HCT116 (cell line): ENCODE data around the gene NDUFV3. TPM values are rescaled to one million over a fixed set of nuclear protein-coding genes. Genes with fewer than 3 reads are reported as not detected.
"Not testable (repeated sequence)": the region's sequence is repeated elsewhere in the genome, so short reads cannot be mapped to it uniquely, and the experiment has no call there.

Experiments
- ATAC-seq: fragments of 200-7000 bp; cut with Tn5 transposase; 2 replicates; pipeline ENCODE4 v1.9.1; 2020; ENCODE audit warnings: mild to moderate bottlenecking, moderate library complexity
- BruUV-seq: library from RNA; stranded (reverse); fragments of 400-500 nt; replicated peaks from 2 replicates; lab custom pipeline; 2021; lab: Mats Ljungman, UMichigan
- CTCF ChIA-PET: fragments of 300-600 bp; sonication (Branson Sonifier 250); formaldehyde crosslinking; loops from one replicate; lab custom pipeline; 2021; ENCODE audit warnings: antibody characterized with exemption; lab: Charles Lee
- POLR2A ChIA-PET: fragments of 300-600, 350-600 bp; sonication (Branson Sonifier 250); formaldehyde crosslinking; loops from one replicate; lab custom pipeline; 2021; ENCODE audit warnings: antibody characterized with exemption; lab: Charles Lee
- RAD21 ChIA-PET, 2 experiments: fragments of 300-600 bp; sonication (Branson Sonifier 250); formaldehyde crosslinking; loops; one replicate each; lab custom pipeline; 2023; ENCODE audit warnings: low total read pairs in 2 of 2; ENCODE audit not compliant: uncharacterized antibody in 2 of 2, unreplicated experiment in 2 of 2, low non-redundant PET in 1 of 2; lab: Charles Lee
- DNase-seq: peaks from one replicate; pipeline ENCODE4 v3.0.0-alpha.2; 2010; ENCODE audit warnings: low read depth, low spot score
- H2AFZ ChIP-seq: fragments of 200-600 bp; shearing (Covaris generic), sonication (generic); 2 replicates; pipeline ENCODE4 v1.6.1; 2017; ENCODE audit warnings: low read depth, mixed run types, mixed read lengths, antibody characterized with exemption, low read length; ENCODE audit not compliant: poor library complexity, severe bottlenecking
- H3K27ac ChIP-seq: 2 replicates; pipeline ENCODE4 v1.5.1; 2012; ENCODE audit warnings: low read depth, low read length
- H3K27me3 ChIP-seq: fragments of 200-600 bp; sonication (generic); 2 replicates; pipeline ENCODE4 v1.6.1; 2016; ENCODE audit warnings: mixed run types, low read length, mixed read lengths; ENCODE audit not compliant: insufficient read depth
- H3K36me3 ChIP-seq, 2 experiments: fragments of 200-500 bp in 1 of 2; fragments of 200-600 bp in 1 of 2; sonication (Bioruptor generic) in 1 of 2; sonication (generic) in 1 of 2; 2 replicates each; pipeline versions ENCODE4 v1.5.1 to v1.6.1; 2014 to 2016; ENCODE audit warnings: low read length in 2 of 2, inconsistent platforms in 1 of 2, mixed read lengths in 1 of 2, mixed run types in 1 of 2; ENCODE audit not compliant: insufficient read depth in 2 of 2, control insufficient read depth in 1 of 2
- H3K4me1 ChIP-seq, 2 experiments: fragments of 200-600 bp in 1 of 2; sonication (generic) in 1 of 2; 2 replicates each; pipeline versions ENCODE4 v1.5.1 to v1.6.1; 2012 to 2017; ENCODE audit warnings: low read length in 2 of 2, inconsistent platforms in 1 of 2, mild to moderate bottlenecking in 1 of 2, mixed read lengths in 1 of 2, mixed run types in 1 of 2, moderate library complexity in 1 of 2; ENCODE audit not compliant: insufficient read depth in 2 of 2, control insufficient read depth in 1 of 2
- H3K4me2 ChIP-seq: fragments of 200-600 bp; sonication (generic); 2 replicates; pipeline ENCODE4 v1.6.1; 2017; ENCODE audit warnings: mixed run types, low read length, mixed read lengths
- H3K4me3 ChIP-seq, 2 experiments: fragments of 200-600 bp in 1 of 2; sonication (generic) in 1 of 2; replicated peaks in 1 of 2; 2 replicates each; pipeline ENCODE4 v1.5.1; 2011 to 2016; ENCODE audit warnings: low read length in 2 of 2, control low read depth in 1 of 2, low read depth in 1 of 2, mild to moderate bottlenecking in 1 of 2, mixed read lengths in 1 of 2, mixed run types in 1 of 2
- H3K79me2 ChIP-seq: fragments of 200-600 bp; sonication (generic); 2 replicates; pipeline ENCODE4 v1.6.1; 2017; ENCODE audit warnings: mild to moderate bottlenecking, mixed run types, low read length, moderate library complexity, mixed read lengths; ENCODE audit not compliant: insufficient read depth
- H3K9ac ChIP-seq: fragments of 200-600 bp; sonication (generic); 2 replicates; pipeline ENCODE4 v1.6.1; 2016; ENCODE audit warnings: low read length, mixed read lengths
- H3K9me2 ChIP-seq: fragments of 200-600 bp; sonication (generic), shearing (Covaris generic); 2 replicates; pipeline ENCODE4 v1.6.1; 2017; ENCODE audit warnings: mixed run types, mild to moderate bottlenecking, moderate library complexity; ENCODE audit not compliant: insufficient read depth
- H3K9me3 ChIP-seq, 2 experiments: fragments of 200-500 bp in 1 of 2; fragments of 200-600 bp in 1 of 2; sonication (Bioruptor generic) in 1 of 2; sonication (generic) in 1 of 2; 2 replicates each; pipeline ENCODE4 v1.6.1; 2014 to 2017; ENCODE audit warnings: low read length in 2 of 2, mixed read lengths in 2 of 2, inconsistent platforms in 1 of 2, low read depth in 1 of 2, mild to moderate bottlenecking in 1 of 2, mixed run types in 1 of 2, moderate library complexity in 1 of 2; ENCODE audit not compliant: control insufficient read depth in 1 of 2, insufficient read depth in 1 of 2
- H4K20me1 ChIP-seq: fragments of 200-600 bp; sonication (generic), shearing (Covaris generic); 2 replicates; pipeline ENCODE4 v1.6.1; 2017; ENCODE audit warnings: mixed run types, mild to moderate bottlenecking, moderate library complexity; ENCODE audit not compliant: insufficient read depth
- CBX3 ChIP-seq: IDR thresholded peaks from 2 replicates; pipeline ENCODE4 v1.6.1; 2012; ENCODE audit warnings: low read depth
- EZH2 ChIP-seq: fragments of 200-600 bp; sonication (generic); IDR thresholded peaks from 2 replicates; pipeline ENCODE4 v1.6.1; 2017; ENCODE audit warnings: antibody characterized with exemption, mixed run types
- intact Hi-C: fragments of 100-400 bp; cut with micrococcal nuclease; formaldehyde crosslinking; loops from 2 replicates; pipeline ENCODE4 v1.10.0; 2022
- total RNA-seq: library from RNA; stranded (reverse); gene quantifications from one replicate; pipeline ENCODE4 v1.2.1, GENCODE V29; 2021; ENCODE audit not compliant: unreplicated experiment
- TF ChIP-seq, protein P1 (sequence below): IDR thresholded peaks from 2 replicates; pipeline ENCODE4 v1.6.1; 2011; ENCODE audit warnings: mild to moderate bottlenecking, low read length, moderate library complexity; ENCODE audit not compliant: insufficient replicate concordance; ENCODE audit errors: extremely low read depth

NDUFV3 gene
- total RNA-seq, 1 experiment from 2014 or later, result 35.2 TPM

DNA sequence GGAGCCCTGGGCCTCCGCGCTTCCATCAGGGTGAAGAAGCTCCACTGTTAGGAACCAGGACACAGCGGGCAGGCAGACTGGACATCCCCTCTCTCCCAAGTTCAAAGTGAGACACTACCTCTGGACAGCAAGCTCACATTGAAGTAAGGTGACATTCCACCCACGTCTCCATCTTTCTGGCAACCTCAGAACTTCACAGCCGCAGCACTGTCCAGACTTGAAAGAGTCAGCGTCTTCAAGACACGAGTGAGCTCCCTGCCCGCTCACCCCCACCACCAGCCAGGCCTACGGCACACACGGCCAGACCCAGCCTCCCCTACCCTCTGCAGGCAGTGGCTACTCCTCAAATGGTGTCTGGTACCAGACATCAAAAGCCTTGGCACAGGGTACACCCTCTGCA, 24.9 kb upstream of the NDUFV3 start:
- Histone ChIP-seq H3K9ac (no peak overlapping the region), H3K9me2 (no peaks in the 10 kb centered on the region), H3K4me3 (no peak overlapping the region), H3K4me2 (no peak overlapping the region), H3K4me1 (no peaks in the 10 kb centered on the region), H3K79me2 (peaks cover 100% of the 10 kb centered on the region), H3K36me3 (peaks cover 32 to 76% of the 10 kb centered on the region in 2 experiments), H2AFZ (no peak overlapping the region), H3K27ac (no peak overlapping the region), H4K20me1 (no peaks in the 10 kb centered on the region; the same call in 1 of the 2 replicates), H3K9me3 (no peaks in the 10 kb centered on the region), H3K27me3 (no peaks in the 10 kb centered on the region)
- no peak for ATAC-seq
- ChIA-PET CTCF (no interaction called here), RAD21 (no interaction called here), POLR2A (no interaction called here)
- intact Hi-C loops, result loop anchor here (10.0 kb wide), 1 partner anchor 983 kb away; no protein-coding TSS in a partner anchor
- no peak for TF ChIP-seq CBX3
- no peak for DNase-seq
- BruUV-seq, result no TSS peak

DNA sequence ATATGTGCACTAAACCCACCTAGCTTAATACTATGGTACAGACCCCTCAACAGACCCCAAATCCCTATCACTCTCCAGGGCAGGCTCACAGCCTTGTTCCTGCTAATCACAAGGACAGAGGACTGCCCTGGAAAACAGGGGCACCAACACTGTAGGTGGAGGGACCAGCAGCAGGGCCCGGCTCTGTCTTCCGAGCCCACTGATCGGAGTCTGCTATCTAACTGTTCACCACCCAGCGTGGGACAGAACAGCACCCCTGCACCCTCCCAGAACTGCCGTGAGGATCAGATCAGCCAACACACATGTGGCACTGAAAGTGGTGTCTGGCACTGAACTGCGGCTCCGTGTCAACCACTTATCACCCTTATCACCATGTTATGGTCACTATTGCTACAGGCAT, 20.0 kb upstream of the NDUFV3 start:
- TF ChIP-seq EZH2, result no peak
- TF ChIP-seq, protein P1, sequence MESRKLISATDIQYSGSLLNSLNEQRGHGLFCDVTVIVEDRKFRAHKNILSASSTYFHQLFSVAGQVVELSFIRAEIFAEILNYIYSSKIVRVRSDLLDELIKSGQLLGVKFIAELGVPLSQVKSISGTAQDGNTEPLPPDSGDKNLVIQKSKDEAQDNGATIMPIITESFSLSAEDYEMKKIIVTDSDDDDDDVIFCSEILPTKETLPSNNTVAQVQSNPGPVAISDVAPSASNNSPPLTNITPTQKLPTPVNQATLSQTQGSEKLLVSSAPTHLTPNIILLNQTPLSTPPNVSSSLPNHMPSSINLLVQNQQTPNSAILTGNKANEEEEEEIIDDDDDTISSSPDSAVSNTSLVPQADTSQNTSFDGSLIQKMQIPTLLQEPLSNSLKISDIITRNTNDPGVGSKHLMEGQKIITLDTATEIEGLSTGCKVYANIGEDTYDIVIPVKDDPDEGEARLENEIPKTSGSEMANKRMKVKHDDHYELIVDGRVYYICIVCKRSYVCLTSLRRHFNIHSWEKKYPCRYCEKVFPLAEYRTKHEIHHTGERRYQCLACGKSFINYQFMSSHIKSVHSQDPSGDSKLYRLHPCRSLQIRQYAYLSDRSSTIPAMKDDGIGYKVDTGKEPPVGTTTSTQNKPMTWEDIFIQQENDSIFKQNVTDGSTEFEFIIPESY, result no peak

DNA sequence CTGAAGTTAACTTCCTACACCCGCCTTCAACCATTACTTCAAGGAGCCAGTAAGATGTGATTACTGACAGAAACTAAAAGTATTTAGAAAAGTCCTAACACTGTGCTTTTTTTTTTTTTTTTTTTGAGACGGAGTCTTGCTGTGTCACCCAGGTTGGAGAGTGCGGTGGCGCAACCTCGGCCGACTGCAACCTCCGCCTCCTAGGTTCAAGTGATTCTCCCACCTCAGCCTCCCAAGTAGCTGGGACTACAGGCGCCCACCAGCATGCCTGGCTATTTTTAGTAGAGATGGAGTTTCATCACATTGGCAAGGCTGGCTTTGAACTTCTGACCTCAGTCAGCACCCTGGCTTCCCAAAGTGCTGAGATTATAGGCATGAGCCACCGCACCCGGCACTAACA, 17.3 kb upstream of the NDUFV3 start:
- H3K4me3 ChIP-seq, H3K9me2 ChIP-seq, POLR2A ChIA-PET, H3K9me3 ChIP-seq, H3K4me2 ChIP-seq, RAD21 ChIA-PET, H4K20me1 ChIP-seq, H2AFZ ChIP-seq, intact Hi-C loops, ATAC-seq, CTCF ChIA-PET, H3K27me3 ChIP-seq, H3K9ac ChIP-seq, BruUV-seq, DNase-seq, H3K27ac ChIP-seq: not testable (repeated sequence)
- H3K79me2 ChIP-seq, result peaks cover 98% of the 10 kb centered on the region
- H3K36me3 ChIP-seq, result peaks cover 32 to 53% of the 10 kb centered on the region in 2 experiments
- H3K4me1 ChIP-seq, result peaks cover 10 to 21% of the 10 kb centered on the region in 2 experiments

More for the DNA sequence above, 20.0 kb upstream of the NDUFV3 start:
- ChIA-PET RAD21 (no interaction called here), CTCF (no interaction called here), POLR2A (no interaction called here)
- H3K9me2 ChIP-seq, result no peaks in the 10 kb centered on the region
- ATAC-seq (no peak), DNase-seq (no peak)
- intact Hi-C loops, result no loop called here
- H3K4me3 ChIP-seq, result no peak overlapping the region
- H2AFZ ChIP-seq, result no peak overlapping the region
- H3K9ac ChIP-seq, result no peak overlapping the region
- H4K20me1 ChIP-seq, result no peaks in the 10 kb centered on the region
- no peaks in the 10 kb centered on the region for H3K9me3 ChIP-seq
- peaks cover 3 to 6% of the 10 kb centered on the region in 2 experiments; a peak in 2 of 4 replicates for H3K4me1 ChIP-seq
- no peak overlapping the region for H3K4me2 ChIP-seq
- H3K36me3 ChIP-seq, result peaks cover 36 to 75% of the 10 kb centered on the region in 2 experiments
- no TSS peak for BruUV-seq
- H3K27me3 ChIP-seq, result no peaks in the 10 kb centered on the region
- peaks cover 99% of the 10 kb centered on the region for H3K79me2 ChIP-seq
- no peak overlapping the region for H3K27ac ChIP-seq
